HT1080 (cell line): ENCODE measurements around the gene MAPK14. TPM values are rescaled to one million over a fixed set of nuclear protein-coding genes. Genes with fewer than 3 reads are reported as not detected.
A peak's percentile ranks its signal among the peaks of the same experiment; 100 is the strongest.
"Not testable (repeated sequence)": the region's sequence is repeated elsewhere in the genome, so short reads cannot be mapped to it uniquely, and the experiment has no call there.

Experiments used
- DNase-seq: peaks from one replicate; pipeline ENCODE4 v3.0.0-alpha.2; 2015; ENCODE audit warnings: low read depth
- total RNA-seq: library from RNA; depleted of rRNA; stranded (reverse); fragments of >200 nt; shearing (Covaris generic); gene quantifications from 2 replicates; pipeline ENCODE4 v1.2.3, GENCODE V29; 2014

MAPK14 gene
- total RNA-seq, 1 experiment from 2014 or later: 31.3 TPM

DNA sequence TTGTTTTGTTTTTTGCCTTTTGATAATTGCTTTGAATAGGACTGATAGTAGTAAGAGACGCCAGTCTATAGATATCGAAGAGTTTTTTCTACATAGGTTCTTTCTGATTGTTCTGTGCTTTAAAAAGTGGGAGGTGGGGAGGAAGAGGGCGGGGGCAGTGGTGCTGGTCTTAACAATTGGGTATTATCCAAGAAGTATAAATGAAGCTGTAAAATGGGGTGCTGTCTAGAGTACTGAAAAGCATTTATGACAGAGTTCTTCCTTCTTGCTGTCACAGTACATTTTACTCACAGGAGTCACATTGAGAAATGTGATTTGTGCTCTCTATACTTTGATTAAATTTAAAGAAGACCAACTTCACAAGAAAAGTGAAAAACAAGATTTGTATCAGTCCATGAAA, 41.0 kb downstream of the MAPK14 start:
- no peak for DNase-seq

DNA sequence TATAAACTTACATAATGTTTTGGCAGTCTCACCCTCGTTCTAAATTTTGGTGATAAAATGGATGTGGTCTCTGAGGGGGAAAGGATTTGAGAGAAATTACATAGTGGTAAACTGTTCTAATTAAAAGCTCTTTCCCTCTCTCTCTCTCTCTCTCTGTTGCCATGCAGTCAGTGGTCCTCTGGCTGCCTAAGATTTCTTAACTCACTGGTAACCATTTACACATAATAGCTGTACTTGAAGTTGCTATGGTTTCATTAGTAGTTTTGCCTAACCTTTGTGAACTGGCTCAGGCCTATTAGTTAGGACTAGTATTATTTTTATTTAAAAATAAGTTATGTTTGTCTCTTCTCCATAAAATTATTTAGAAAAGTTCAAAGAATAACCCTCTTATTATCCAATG, 42.0 kb downstream of the MAPK14 start:
- no peak for DNase-seq

DNA sequence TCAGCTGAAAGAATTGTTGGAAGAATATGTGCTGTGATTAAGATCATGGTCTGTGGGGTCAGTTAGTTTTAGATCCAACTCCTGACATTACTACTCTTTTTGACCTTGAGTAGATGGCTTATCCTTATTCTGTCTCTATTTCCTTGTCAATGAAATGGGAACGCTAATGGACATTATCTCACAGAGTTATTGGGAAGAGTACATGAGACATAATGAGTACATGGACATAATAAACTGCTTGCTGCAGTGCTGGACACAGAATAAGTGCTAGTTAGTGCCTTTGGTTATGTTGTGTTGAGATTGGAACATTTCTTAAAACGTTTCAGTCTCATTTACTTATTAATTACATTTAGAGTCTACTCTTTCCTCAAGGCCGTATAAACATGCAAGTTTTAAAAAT, 42.6 kb downstream of the MAPK14 start:
- DNase-seq: no peak

DNA sequence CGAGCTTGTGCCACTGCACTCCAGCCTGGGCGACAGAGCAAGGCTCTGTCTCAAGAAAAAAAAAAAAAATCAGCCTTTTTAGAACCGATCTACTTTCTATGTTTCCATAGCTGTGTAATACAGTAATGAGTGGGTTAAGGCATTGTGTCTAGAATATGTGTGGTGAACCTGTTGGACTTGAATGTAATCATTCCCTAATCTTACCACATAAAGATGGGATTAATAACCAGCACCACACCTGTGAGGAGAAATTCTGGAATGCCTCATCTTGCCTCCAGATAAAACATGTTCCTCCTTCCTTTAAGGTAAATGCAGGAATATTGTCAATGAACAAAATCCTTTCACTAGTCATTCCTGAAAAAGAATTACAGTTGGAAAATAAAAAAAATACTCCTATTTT, 43.7 kb downstream of the MAPK14 start:
- DNase-seq: no peak

DNA sequence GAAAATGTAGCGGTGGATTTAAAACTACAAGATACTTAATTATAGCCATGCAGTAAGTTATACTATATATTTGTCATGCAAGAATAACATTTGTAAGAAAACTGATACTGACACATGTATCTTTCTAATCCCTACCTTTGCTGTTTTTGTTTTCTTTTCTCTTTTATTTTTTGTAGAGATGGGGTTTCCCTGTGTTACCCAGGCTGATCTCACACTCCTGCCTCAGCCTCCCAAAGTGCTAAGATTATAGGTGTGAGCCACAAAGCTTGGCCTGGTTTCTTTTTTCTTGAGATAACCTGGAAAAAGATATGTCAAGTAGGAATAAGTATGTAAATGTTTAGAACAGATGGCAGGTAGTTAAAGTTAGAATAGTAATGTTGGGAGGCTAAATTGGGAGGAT, 44.1 kb downstream of the MAPK14 start:
- no peak for DNase-seq

DNA sequence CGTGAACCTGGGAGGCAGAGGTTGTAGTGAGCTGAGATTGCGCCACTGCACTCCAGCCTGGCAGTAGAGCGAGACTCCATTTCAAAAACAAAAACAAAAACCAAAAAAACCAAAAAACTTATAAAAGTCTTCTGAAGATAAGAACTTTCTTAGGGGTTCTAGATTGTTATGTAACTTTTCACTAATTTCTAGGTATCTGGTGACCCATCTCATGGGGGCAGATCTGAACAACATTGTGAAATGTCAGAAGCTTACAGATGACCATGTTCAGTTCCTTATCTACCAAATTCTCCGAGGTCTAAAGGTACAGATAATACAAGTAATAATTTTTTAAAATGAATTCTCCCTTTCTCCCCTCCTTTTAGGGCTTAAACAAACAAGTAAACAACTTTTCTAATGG, 45.1 kb downstream of the MAPK14 start:
- DNase-seq: no peak

DNA sequence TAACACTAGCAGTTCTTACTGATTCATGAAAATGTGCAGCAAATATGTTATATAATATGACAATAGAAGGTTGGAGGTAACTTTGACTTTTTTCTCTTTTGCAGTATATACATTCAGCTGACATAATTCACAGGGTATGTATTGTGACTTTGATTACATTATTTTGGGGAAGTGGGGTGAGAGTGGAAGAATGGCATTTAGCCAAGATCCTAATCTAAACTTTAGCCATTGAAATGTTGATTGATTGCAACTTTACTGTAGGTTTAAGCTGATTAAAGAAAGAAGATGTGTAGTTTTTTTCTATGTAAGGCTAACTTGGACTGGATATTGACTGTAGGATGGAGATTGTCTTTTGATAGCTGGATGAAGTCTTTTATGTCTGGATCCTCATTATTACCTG, 46.0 kb downstream of the MAPK14 start:
- DNase-seq: no peak

DNA sequence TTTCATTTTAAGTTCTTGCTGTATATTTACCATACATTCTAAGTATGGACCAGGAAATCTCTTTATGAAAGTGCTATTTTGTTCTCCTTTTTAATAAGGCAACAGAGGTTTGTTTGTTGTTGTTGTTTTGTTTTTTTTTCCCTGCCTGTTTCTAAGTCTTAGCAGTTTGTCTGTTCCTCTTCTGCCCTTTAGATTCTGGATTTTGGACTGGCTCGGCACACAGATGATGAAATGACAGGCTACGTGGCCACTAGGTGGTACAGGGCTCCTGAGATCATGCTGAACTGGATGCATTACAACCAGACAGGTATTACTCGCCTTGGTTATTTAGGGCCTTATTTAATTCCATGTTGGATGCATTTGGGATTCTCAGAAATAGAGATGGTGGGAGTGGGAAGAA, 48.0 kb downstream of the MAPK14 start:
- DNase-seq: no peak

DNA sequence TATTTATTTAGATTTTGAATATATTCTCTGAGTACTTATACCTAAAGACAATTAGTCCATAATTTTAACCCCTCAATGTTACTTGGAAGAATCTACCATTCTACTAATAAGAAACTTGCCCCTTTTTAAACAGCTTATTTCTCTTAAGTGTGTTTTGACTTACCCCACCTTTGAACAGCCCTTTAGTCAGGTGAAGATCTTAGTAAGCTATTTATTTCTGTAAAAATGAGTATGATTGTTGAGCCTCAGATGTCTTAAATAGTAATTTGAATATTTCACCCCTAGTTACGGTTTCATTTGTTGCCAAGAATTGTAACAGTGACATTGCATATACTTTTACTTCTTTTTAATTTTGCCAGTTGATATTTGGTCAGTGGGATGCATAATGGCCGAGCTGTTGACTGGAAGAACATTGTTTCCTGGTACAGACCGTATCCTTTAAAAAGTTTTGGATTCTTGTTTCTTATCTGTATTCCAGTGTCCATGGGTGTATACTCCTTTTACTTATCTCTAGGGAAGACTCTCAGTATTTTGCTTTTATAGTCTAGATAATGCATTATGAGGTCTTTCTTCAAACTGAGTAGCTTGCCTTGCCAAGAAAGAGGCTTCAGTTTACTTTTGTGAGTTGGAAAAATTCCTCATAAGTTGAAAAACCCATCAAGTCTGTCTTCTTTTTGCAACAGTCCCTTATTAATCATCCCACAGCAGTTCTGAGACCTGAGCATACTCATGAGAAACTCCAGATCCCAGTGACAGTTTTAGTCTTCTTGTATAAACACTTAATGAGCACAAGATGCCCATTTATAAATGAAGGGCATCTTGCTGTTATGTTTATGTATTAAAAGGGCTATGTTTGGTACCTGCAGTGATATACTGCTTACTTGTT, 48.8 kb downstream of the MAPK14 start:
- DNase-seq: no peak

DNA sequence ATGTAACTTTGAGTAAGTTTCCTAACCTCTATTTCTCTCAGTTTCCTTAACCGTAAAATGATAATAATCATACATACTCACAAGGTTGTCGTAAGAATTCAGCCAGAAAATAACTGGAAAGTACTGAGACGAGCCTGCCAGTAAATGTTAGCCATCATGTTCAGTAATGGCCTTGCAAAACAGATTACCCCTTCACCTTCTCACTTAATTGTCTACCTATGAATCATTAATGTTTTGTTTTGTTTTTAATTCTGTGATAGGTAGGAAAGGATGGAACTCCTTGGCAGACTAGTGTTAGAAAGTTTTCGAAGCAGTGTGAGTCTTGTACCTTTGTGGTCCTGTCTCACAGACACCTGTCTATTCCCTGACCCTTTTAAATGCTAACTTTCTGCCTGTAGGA, 50.6 kb downstream of the MAPK14 start:
- DNase-seq: no peak

DNA sequence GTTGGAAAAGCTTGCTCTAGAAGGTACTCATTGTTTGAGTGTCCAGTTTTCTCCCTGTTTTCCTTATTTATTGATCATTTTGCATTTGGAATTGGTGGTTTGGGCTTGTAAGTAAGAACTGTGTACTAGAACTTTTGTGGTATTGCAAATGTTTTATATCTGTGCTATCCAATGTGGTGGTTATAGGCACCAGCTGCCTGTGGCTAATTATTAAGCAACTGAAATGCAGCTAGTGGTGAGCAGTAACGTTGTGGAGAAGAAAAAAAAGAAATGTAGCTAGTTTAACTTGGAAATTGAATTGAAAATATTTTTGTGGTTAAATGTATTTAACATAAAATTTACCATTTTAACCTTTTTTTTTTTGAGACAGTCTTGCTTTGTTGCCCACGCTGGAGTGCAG, 52.0 kb downstream of the MAPK14 start:
- DNase-seq: no peak

DNA sequence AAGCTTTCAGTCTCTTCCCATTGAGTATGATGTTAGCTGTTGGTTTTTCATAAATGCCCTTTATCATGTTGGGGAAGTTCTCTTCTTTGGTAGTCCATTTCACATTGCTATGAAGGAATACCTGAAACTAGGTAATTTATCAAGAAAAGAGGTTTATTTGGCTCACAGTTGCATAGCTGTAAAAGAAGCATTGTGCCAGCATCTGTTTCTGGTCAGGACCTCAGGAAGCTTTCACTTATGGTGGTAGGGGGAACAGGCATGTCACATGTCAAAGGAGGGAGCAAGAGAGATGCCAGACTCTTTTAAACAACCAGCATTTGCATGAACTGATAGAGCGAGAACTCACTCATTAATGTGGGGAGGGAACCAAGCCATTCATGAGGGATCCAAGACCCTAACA, 54.7 kb downstream of the MAPK14 start:
- no peak for DNase-seq

DNA sequence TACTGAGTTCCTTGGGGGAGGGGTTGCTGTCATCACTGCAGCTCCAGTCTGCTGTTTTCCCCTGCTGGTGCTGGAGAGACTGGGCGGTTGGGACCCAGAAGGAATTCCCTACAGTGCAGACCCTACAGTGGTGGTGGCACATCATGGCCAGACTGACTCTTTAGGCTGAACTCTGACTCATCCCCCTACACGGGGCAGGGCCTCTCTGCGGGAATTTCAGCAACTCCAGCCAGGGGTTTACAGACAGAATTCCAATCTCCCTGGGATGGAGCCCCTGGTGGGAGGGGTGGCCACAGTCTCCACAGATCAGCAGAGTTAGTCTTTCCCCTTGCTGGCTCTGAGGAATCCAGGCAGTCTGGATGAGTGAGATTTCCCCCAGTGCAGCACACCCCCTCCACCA, 55.8 kb downstream of the MAPK14 start:
- no peak for DNase-seq

DNA sequence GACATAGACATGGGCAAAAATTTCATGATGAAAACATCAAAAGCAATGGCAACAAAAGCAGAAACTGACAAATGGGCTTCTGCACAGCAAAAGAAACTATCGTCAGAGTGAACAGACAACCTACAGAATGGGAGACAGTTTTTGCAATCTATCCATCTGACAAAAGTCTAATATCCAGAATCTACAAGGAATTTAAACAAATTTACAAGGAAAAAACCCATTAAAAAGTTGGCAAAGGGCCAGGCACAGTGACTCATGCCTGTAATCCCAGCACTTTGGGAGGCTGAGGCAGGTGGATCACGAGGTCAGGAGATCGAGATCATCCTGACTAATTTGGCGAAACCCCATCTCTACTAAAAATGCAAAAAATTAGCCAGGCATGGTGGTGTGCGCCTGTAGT, 60.6 kb downstream of the MAPK14 start:
- not testable (repeated sequence) for DNase-seq

DNA sequence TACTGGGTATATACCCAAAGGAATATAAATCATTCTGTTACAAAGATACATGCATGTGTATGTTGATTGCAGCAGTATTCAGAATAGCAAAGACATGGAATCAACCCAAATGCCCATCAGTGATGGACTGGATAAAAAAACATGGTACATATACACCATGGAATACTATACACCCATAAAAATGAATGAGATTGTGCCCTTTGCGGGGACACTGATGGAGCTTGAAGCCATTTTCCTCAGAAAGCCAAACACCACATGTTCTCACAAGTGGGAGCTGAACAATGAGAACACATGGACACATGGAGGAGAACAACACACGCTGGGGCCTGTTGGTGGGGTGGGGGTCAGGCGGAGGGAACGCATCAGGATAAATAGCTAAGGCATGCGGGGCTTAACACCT, 61.4 kb downstream of the MAPK14 start:
- no peak for DNase-seq

DNA sequence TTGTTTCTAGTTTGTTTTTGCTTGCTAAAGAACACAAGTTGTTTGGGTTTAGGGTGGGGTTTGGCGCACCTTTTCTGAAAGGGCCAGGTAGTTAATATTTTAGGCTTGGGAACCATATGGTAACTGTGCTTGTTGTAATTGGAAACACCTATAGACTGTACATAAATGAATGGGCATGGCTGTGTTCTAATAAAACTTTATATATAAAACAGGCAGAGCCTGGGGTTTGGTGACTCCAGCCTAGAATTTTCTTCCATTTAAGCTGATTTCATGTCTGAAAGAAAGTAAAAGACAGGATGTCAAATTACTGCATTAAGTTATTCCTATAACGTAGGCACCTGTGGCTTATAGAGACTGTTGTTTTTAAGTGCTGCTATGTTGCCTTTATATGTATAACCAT, 66.6 kb downstream of the MAPK14 start:
- DNase-seq: no peak

DNA sequence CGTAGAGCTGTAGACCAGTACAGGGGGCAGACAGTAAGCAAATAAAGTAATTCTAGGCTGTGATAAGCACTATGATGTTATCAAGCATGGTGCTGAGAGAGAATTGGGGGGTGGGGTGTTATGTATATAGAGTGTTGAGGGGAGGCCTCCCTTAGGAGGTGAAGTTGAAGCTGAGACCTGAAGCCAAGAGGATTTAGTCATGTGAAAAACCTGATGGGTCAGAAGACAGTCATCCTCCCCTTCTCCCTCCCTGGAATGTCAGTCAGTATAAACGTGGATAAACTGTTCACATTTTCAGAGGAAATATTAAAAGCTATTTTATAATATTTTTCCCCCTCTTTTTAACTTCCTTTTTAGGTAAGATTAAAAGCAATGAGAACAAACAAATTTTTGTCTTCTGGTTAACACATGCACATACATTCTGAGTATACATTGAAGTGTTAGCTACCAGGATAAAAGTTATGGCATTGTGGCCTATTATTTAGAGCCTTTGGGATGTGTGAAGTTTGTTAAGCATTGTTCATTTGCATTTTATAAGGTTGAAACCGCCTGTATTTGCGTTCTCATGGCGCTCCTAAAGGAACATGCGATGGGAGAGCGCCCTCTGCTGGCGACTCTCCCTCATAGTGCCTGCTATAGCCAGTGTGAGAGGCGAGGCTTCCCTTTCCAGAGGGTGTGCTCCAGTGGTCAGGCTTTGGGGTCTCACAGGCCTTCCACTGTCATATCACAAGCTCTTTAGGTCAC, 67.3 kb downstream of the MAPK14 start:
- peak; percentile 63 for DNase-seq

DNA sequence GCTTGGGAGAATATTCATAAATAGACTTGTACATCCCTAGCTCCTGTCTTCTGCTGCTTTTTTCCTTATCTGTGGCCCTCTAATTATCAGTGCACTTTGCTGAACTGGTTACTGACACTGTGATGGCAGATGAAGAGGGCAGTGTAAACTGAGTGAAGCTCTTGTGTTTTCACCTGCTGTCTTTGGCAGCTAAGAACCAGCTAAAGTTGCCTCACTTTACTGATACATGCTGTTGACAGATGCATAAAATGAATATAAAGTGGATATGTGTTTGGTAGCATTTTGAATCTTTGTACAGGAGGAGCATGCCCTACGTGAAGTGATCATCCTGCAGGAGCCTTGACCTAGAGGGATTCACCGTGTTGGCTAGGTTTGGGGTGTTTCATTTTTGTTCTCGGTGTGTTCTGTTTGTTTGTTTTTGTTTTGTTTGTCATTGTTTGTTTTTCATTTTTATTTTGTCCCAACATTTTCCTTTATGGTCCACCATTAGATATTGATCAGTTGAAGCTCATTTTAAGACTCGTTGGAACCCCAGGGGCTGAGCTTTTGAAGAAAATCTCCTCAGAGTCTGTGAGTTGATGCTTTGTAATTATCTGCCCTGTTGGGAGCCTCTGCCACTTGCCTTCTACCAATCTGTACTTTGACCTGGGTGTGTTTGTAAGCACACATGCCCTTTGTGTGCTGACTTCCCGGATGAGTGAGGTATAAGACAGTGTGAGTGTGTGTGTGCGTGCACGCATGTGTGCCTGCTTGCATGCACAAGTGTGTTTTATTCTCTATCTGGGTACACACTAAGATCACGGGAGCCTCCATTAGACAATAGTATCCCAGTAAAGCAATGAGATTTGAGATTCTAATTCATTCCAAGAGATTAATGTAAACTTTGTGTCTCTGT, 68.1 kb downstream of the MAPK14 start:
- DNase-seq: no peak

DNA sequence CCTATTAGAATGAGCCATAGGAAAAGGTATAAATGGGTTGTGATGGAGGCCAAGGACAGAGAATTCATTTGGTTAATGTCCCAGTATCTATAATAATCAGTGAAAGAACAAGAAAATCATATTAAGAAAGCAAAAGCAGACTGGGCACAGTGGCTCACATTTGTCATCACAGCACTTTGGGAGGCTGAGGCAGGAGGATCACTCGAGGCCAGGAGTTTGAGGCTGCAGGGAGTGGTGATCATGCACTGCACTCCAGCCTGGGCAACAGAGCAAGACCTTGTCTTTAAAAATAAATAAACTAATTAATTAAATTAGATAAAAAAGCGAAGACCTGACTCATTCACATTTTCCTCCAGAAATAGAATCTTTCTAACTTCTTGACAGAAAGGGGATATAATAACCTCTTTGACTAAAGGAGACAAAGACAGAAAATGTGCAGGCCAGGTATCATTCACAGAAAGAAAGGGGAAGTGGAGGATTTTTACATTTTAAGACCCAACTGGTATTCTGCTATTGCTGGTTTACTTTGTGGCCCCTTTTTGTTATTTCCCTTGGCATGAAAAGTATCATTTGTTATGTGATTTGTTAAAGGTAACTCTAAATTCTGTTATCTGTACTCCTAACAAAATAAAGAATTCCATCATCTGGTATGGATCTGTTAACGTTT, 70.8 kb downstream of the MAPK14 start:
- no peak for DNase-seq

DNA sequence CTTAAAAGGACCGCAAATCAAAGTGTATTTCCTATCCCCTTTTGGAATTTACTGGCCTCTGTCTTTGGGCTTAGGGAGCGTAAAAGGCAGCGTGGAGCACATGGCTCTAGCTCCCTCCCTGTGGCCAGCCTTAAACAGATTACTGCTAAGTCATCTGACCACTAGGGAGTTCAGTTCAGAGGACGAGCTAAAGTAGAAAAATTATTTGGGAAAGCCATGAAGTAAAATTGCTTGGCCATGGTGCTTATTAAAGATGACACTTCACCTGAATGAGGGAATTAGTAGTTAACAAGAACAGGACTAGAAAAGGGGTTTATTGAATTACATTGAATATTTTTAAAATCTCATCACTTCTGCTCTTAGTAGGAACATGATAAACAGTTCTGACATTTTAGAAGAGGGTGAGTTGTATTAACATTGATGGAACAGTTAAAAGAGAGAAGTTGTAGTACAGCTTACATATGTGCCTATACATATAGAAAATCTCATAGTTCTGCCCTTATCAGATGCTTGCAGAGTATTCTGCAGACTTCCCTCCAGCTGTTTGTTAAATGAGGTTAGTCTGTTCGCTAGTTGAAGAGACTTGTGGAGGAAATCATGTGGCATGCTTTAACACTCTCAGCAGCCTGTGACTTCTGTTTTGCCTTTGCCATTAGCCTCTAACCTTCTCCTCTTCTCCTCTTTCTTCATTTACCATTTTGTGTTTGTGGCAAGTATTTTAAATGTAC, 71.5 kb downstream of the MAPK14 start:
- DNase-seq: no peak
